GM12891 (cell line): Measurements from ENCODE around the gene HERPUD1.
"Not testable (repeated sequence)": the region's sequence is repeated elsewhere in the genome, so short reads cannot be mapped to it uniquely, and the experiment has no call there.

ENCODE experiments used
- PAX5 ChIP-seq: IDR thresholded peaks from 2 replicates; pipeline ENCODE4 v1.6.1; 2011; ENCODE audit warnings: low read length, moderate library complexity, mild to moderate bottlenecking; ENCODE audit not compliant: insufficient read depth, severe bottlenecking
- POLR2A ChIP-seq: IDR thresholded peaks from 2 replicates; pipeline ENCODE4 v1.6.1; 2011; ENCODE audit warnings: low read depth, low read length, control low read depth
- POLR2AphosphoS5 ChIP-seq: IDR thresholded peaks from 2 replicates; pipeline ENCODE4 v1.6.1; 2011; ENCODE audit warnings: low read depth, low read length, control low read depth
- POU2F2 ChIP-seq: IDR thresholded peaks from 2 replicates; pipeline ENCODE4 v1.6.1; 2011; ENCODE audit warnings: low read depth, mild to moderate bottlenecking, control low read depth, low read length, moderate library complexity
- SPI1 ChIP-seq: IDR thresholded peaks from 2 replicates; pipeline ENCODE4 v1.6.1; 2011; ENCODE audit warnings: low read depth, low read length, control low read depth
- TAF1 ChIP-seq: IDR thresholded peaks from 2 replicates; pipeline ENCODE4 v1.6.1; 2011; ENCODE audit warnings: low read depth, low read length, control low read depth

GRCh38 chr16:56973899-56974298 is 42.0 kb downstream of the HERPUD1 start:
- not testable (repeated sequence) for TF ChIP-seq POLR2A, POLR2AphosphoS5, PAX5, TAF1, POU2F2
- TF ChIP-seq SPI1, result 0 out of 2 replicates have a peak, but pooled peaks have one; percentile 21
